Hippocampal formation (tissue), 2 donors: Measurements from ENCODE around the gene ZMYM3.

ENCODE experiments used
- DNase-seq, 2 donors: peaks; one replicate each; lab custom pipeline; 2025; lab: John Stamatoyannopoulos, UW

Gene ZMYM3

GRCh38 chrX:71214604-71215337, 39.2 kb downstream of the ZMYM3 start:
- no peak for DNase-seq

- DNase-seq: no peak
Observed at GRCh38 chrX:71214152-71214551, 39.8 kb downstream of the ZMYM3 start.

GRCh38 chrX:71212536-71212935, 41.4 kb downstream of the ZMYM3 start:
- no peak for DNase-seq

- DNase-seq: no peak
Observed at GRCh38 chrX:71210816-71211215, 43.1 kb downstream of the ZMYM3 start.

GRCh38 chrX:71199252-71200008, 54.5 kb downstream of the ZMYM3 start:
- no peak for DNase-seq

- no peak for DNase-seq
Observed at GRCh38 chrX:71198066-71198465, 55.9 kb downstream of the ZMYM3 start.

- no peak for DNase-seq
Observed at GRCh38 chrX:71195964-71196649, 57.8 kb downstream of the ZMYM3 start.

- DNase-seq: no peak
Observed at GRCh38 chrX:71191248-71191647, 62.7 kb downstream of the ZMYM3 start.
